Vagina (tissue), 2 donors: ENCODE results near the gene MTA2. TPM values are rescaled to one million over a fixed set of nuclear protein-coding genes. Genes with fewer than 3 reads are reported as not detected.

Experiments
- DNase-seq, 2 donors: peaks; one replicate each; pipeline ENCODE4 v3.0.0-alpha.2; 2017; ENCODE audit errors: extremely low spot score in 2 of 2
- H3K27ac ChIP-seq: fragments of 200-600 bp; sonication (generic); one replicate; pipeline ENCODE4 v1.5.1; 2019
- H3K27me3 ChIP-seq: fragments of 200-600 bp; sonication (generic); one replicate; pipeline ENCODE4 v1.5.1; 2019
- H3K36me3 ChIP-seq, 2 donors: fragments of 200-600 bp; sonication (generic); one replicate each; pipeline ENCODE4 v1.5.1; 2017 to 2019
- H3K4me1 ChIP-seq: fragments of 200-600 bp; sonication (generic); one replicate; pipeline ENCODE4 v1.5.1; 2019
- H3K4me3 ChIP-seq, 2 donors: fragments of 200-600 bp; sonication (generic); 1 replicate in 1 of 2; 2 replicates in 1 of 2; pipeline ENCODE4 v1.5.1; 2016 to 2019
- H3K9me3 ChIP-seq: fragments of 200-600 bp; sonication (generic); one replicate; pipeline ENCODE4 v1.5.1; 2019
- CTCF ChIP-seq, 3 experiments: fragments of 450-650 bp in 2 of 3; fragments of 200-600 bp in 1 of 3; sonication (generic) in 1 of 3; IDR thresholded peaks; one replicate each; pipeline ENCODE4 v1.5.1; 2017 to 2019; ENCODE audit warnings: antibody characterized with exemption in 3 of 3, mild to moderate bottlenecking in 2 of 3, moderate library complexity in 2 of 3
- POLR2A ChIP-seq, 2 donors: fragments of 450-650 bp; IDR thresholded peaks; one replicate each; pipeline ENCODE4 v1.6.1; 2017; ENCODE audit warnings: antibody characterized with exemption in 2 of 2, mild to moderate bottlenecking in 2 of 2, moderate library complexity in 2 of 2
- POLR2AphosphoS5 ChIP-seq, 2 donors: sonication (generic); formaldehyde crosslinking; IDR thresholded peaks; one replicate each; pipeline ENCODE4 v1.9.0; 2017; ENCODE audit warnings: antibody characterized with exemption in 2 of 2, mild to moderate bottlenecking in 2 of 2, low read depth in 1 of 2; ENCODE audit not compliant: insufficient read depth in 1 of 2
- intact Hi-C: fragments of 100-400 bp; cut with DNase I; formaldehyde crosslinking; loops from one replicate; pipeline ENCODE4 v1.15.1; 2023
- total RNA-seq: library from RNA; depleted of rRNA; stranded (reverse); fragments of >200 nt; gene quantifications from one replicate; pipeline ENCODE4 v1.2.3, GENCODE V29; 2016

Gene MTA2
- total RNA-seq, 1 donor from 2014 or later: 96.3 TPM

DNA sequence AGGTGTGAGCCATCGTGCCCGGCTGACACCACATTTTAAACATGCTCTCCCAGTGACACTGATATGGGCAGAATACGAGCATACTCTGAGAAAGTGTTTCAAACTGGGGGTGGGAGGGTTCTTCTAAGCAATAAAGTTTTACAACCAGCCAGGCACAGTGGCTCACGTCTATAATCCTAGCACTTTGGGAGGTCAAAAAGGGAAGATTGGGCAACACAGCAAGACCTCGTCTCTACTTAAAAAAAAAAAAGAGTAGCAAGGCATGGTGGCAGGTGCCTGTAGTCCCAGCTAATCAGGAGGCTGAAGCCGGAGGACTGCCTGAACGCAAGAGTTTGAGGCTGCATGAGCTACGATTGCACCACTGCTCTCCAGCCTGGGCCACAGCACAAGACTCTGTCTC, 42.6 kb upstream of the MTA2 start:
- DNase-seq: no peak
- Histone ChIP-seq H3K27ac (no peak overlapping the region), H3K4me1 (peaks cover 32% of the 10 kb centered on the region), H3K27me3 (no peaks in the 10 kb centered on the region), H3K9me3 (no peaks in the 10 kb centered on the region), H3K4me3 (no peak overlapping the region), H3K36me3 (peaks cover 0 to 33% of the 10 kb centered on the region in 2 donors)
- intact Hi-C loops: no loop called here
- TF ChIP-seq POLR2AphosphoS5 (IDR thresholded peaks at IDR 0.05; ENCODE audit: insufficient read depth in 1 of 2, low read depth in 1 of 2): no peak

GRCh38 chr11:62632492-62632891, 30.8 kb upstream of the MTA2 start:
- intact Hi-C loops: no loop called here

DNA sequence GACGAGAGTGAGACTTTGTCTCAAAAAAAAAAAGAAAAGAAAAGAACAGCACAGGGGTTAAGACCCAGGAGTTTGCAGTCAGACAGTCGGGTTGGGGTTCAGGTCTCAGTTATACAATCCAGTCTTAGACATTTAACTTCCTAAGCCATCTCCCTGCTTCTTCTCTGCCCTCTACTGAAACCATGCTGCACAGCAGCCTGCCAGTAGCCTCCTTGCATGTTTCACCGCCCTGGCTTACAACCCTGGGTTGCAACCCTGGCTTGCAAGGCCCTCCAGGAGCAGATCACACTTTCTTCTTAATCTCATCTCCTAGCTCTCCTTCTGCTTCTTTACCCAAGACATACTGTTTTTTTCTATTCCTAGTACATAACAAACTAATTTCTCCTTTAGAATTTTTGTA, 26.0 kb upstream of the MTA2 start:
- Histone ChIP-seq H3K36me3 (peaks cover 3 to 72% of the 10 kb centered on the region in 2 donors), H3K27me3 (no peaks in the 10 kb centered on the region), H3K27ac (no peak overlapping the region), H3K4me1 (no peaks in the 10 kb centered on the region), H3K9me3 (no peaks in the 10 kb centered on the region), H3K4me3 (no peak overlapping the region)
- DNase-seq: no peak
- no peak for TF ChIP-seq CTCF (IDR thresholded peaks at IDR 0.05)
- no peak for TF ChIP-seq POLR2AphosphoS5 (IDR thresholded peaks at IDR 0.05; ENCODE audit: insufficient read depth in 1 of 2, low read depth in 1 of 2)
- TF ChIP-seq POLR2A (IDR thresholded peaks at IDR 0.05): no peak
- intact Hi-C loops: no loop called here

More at GRCh38 chr11:62632492-62632891, 30.8 kb upstream of the MTA2 start:
- H3K27me3 ChIP-seq: no peaks in the 10 kb centered on the region
- no peak for DNase-seq
- H3K9me3 ChIP-seq: no peaks in the 10 kb centered on the region
- no peak overlapping the region for H3K4me3 ChIP-seq
- H3K27ac ChIP-seq: no peak overlapping the region
- H3K36me3 ChIP-seq: peaks cover 14 to 85% of the 10 kb centered on the region in 2 donors
- no peak for TF ChIP-seq POLR2AphosphoS5 (IDR thresholded peaks at IDR 0.05; ENCODE audit: insufficient read depth in 1 of 2, low read depth in 1 of 2)
- TF ChIP-seq POLR2A (IDR thresholded peaks at IDR 0.05): no peak
- TF ChIP-seq CTCF (IDR thresholded peaks at IDR 0.05): no peak
- H3K4me1 ChIP-seq: no peaks in the 10 kb centered on the region

- Histone ChIP-seq H3K27ac (peak overlapping the region; percentile 82), H3K27me3 (no peaks in the 10 kb centered on the region), H3K9me3 (no peaks in the 10 kb centered on the region), H3K4me3 (peak overlapping the region; percentile 72 to 74), H3K36me3 (peaks cover 0 to 23% of the 10 kb centered on the region in 2 donors), H3K4me1 (peaks cover 18% of the 10 kb centered on the region)
- DNase-seq: peak in 1 of 2 donors; percentile 87
- intact Hi-C loops: no loop called here
- TF ChIP-seq CTCF (IDR thresholded peaks at IDR 0.05) (no peak), POLR2A (IDR thresholded peaks at IDR 0.05) (no peak), POLR2AphosphoS5 (IDR thresholded peaks at IDR 0.05; ENCODE audit: insufficient read depth in 1 of 2, low read depth in 1 of 2) (no peak)
Observed at GRCh38 chr11:62622476-62623089, 20.9 kb upstream of the MTA2 start.

DNA sequence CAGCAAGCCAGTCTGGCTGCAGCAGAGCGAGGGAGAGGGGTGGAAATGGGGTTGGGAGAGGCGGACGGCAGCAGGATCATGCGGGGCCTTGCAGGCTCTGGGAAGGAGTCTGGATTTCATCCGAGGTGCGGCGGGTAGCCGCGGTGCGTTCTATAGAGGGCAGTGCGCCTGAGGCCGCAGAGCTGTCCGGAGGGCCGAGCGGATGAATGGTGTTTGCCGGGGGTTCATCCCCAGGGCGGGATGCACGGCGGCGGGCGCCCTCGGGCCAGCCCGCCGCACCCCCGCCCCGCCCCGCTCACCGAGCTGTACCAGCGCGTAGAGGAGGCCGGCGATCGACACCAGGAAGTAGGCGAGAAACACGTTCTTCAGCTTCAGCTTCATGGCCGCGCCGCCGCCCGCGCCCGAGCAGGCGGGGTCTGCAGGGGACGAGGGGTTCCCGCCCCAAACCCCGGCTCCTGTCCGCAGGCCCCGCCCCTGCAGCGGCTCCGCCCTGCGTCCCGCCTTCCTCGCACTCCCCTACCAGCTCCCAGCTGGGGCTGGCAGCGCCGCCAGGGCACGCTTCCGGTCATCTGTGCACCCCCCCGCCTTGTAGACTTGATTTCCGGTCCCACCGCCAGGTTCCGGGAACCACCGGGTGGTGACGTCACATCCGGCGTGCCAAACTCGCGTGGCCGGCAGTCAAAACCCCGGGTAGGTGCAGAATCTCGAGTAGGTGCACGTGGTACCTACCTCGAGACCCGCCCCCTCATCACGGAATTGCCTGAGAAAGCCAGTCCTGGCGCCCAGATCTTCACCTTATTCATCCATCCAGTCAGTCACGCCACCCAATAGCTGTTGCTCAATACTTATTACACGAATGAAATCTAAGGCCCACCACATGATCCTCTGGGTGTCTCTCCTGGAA, 20.2 kb upstream of the MTA2 start, which contains the start of gene B3GAT3:
Gene B3GAT3, minus strand, starts transcription at position 420 of the 904 bp plus-strand sequence. Its CDS starts 39 bp downstream, at position 381.
- peak in 1 of 2 donors; percentile 76 for TF ChIP-seq POLR2A (IDR thresholded peaks at IDR 0.05)
- peak in 1 of 3 experiments; percentile 2 for TF ChIP-seq CTCF (IDR thresholded peaks at IDR 0.05)
- peak; percentile 96 to 98 for TF ChIP-seq POLR2AphosphoS5 (IDR thresholded peaks at IDR 0.05; ENCODE audit: insufficient read depth in 1 of 2, low read depth in 1 of 2)

More for the DNA sequence above, 20.2 kb upstream of the MTA2 start, which contains the start of gene B3GAT3:
- H3K4me3 ChIP-seq: peak within 1 kb of the TSS; percentile 72 to 74
- peaks cover 0 to 24% of the 10 kb centered on the region in 2 donors for H3K36me3 ChIP-seq
- H3K27me3 ChIP-seq: no peaks in the 10 kb centered on the region
- H3K9me3 ChIP-seq: no peaks in the 10 kb centered on the region
- intact Hi-C loops: no loop called here
- H3K27ac ChIP-seq: peak within 1 kb of the TSS; percentile 82
- peak in 1 of 2 donors; percentile 99 for DNase-seq
- peaks cover 18% of the 10 kb centered on the region for H3K4me1 ChIP-seq
